Activated naive CD8-positive, alpha-beta T cell treated with anti-CD3 and anti-CD28 coated beads for 36 hours (primary cell): Measurements from ENCODE around the gene KSR1. TPM values are rescaled to one million over a fixed set of nuclear protein-coding genes. Genes with fewer than 3 reads are reported as not detected.
"Not testable (repeated sequence)": the region's sequence is repeated elsewhere in the genome, so short reads cannot be mapped to it uniquely, and the experiment has no call there.

Experiments used
- DNase-seq: peaks from one replicate; pipeline ENCODE4 v3.0.0; 2021
- H3K27ac Mint-ChIP-seq: one replicate; pipeline ENCODE4 v1.8.0; 2022; ENCODE audit warnings: mild to moderate bottlenecking, moderate library complexity, mixed read lengths
- H3K27me3 Mint-ChIP-seq: one replicate; pipeline ENCODE4 v1.8.0; 2022; ENCODE audit warnings: mild to moderate bottlenecking, mixed read lengths
- H3K36me3 Mint-ChIP-seq: one replicate; pipeline ENCODE4 v1.8.0; 2021; ENCODE audit warnings: mild to moderate bottlenecking, mixed read lengths
- H3K4me1 Mint-ChIP-seq: one replicate; pipeline ENCODE4 v1.8.0; 2021; ENCODE audit warnings: mixed read lengths
- H3K4me3 Mint-ChIP-seq: one replicate; pipeline ENCODE4 v1.8.0; 2022; ENCODE audit warnings: mild to moderate bottlenecking, moderate library complexity, mixed read lengths
- H3K9me3 Mint-ChIP-seq: one replicate; pipeline ENCODE4 v1.8.0; 2022; ENCODE audit warnings: mixed read lengths
- total RNA-seq, 2 experiments: library from RNA; stranded (reverse); gene quantifications; one replicate each; pipeline ENCODE4 v1.2.3, GENCODE V29; 2021

KSR1 gene
- total RNA-seq, 2 experiments from 2014 or later = 58.9 to 62.5 TPM

DNA sequence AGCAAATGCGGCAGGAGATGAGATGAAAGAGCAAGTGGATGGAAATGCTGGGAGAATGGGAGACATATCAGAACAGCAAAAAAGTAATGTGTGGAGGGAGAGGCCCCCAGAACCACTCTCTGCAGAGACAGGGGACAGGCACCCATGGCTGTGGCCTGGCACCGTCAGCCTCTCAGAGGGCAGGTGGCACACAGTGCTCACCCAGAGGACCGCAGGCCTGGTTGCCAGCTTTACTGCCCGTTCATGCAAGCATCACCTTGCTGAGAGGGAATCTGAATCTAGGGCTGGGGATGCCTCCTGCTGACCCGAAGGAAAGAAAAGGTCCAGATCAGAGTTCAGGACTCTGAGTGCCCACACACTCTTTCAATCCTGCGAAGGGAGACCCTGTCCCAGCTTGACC, 34.6 kb upstream of the KSR1 start:
- not testable (repeated sequence) for H3K36me3 Mint-ChIP-seq, H3K9me3 Mint-ChIP-seq, DNase-seq, H3K4me1 Mint-ChIP-seq, H3K27me3 Mint-ChIP-seq, H3K4me3 Mint-ChIP-seq, H3K27ac Mint-ChIP-seq

DNA sequence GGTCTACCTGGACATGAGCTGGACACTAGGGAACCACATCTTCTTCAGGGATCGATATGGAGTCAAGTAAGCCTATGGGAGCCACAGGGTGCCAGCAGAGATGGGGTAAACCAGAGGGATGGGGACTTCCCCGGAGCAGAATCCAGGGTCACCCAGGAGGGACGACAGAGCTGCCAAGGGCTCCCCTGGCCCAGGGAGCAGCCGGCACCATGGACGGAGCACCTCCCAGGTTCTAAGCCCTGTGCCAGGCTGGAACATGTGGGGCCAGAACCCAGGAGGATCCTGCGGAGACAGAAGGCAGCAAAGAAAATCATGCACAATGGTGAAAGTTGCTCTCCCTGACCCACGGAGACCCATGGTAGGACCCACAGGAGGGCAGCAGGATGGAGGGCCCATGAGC, 33.6 kb upstream of the KSR1 start:
- H3K4me3 Mint-ChIP-seq = no peak overlapping the region
- no peak overlapping the region for H3K27ac Mint-ChIP-seq
- no peaks in the 10 kb centered on the region for H3K9me3 Mint-ChIP-seq
- peaks cover 2% of the 10 kb centered on the region for H3K4me1 Mint-ChIP-seq
- no peaks in the 10 kb centered on the region for H3K27me3 Mint-ChIP-seq
- no peak for DNase-seq
- no peaks in the 10 kb centered on the region for H3K36me3 Mint-ChIP-seq

DNA sequence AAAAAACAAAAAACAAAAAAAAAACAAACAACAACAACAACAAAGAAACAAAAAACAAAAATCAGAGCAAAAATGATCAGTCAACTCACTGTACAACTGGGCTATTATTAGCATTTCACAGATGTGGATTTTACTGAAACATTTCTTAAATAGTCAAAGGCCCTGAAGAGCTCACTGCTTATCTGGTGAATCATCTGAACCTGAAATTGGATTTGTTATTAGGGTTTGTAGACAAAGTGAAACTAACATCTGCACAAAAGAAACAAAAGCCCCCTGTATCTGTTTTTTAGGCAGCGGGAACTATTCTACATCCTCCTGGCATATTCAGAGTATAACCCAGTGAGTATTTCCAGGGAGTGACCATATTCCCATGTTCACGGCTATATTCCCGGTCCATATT, 32.6 kb upstream of the KSR1 start:
- no peak for DNase-seq
- H3K27ac Mint-ChIP-seq = no peak overlapping the region
- H3K4me3 Mint-ChIP-seq = no peak overlapping the region
- H3K36me3 Mint-ChIP-seq = no peaks in the 10 kb centered on the region
- no peaks in the 10 kb centered on the region for H3K9me3 Mint-ChIP-seq
- H3K4me1 Mint-ChIP-seq = peaks cover 2% of the 10 kb centered on the region
- no peaks in the 10 kb centered on the region for H3K27me3 Mint-ChIP-seq

DNA sequence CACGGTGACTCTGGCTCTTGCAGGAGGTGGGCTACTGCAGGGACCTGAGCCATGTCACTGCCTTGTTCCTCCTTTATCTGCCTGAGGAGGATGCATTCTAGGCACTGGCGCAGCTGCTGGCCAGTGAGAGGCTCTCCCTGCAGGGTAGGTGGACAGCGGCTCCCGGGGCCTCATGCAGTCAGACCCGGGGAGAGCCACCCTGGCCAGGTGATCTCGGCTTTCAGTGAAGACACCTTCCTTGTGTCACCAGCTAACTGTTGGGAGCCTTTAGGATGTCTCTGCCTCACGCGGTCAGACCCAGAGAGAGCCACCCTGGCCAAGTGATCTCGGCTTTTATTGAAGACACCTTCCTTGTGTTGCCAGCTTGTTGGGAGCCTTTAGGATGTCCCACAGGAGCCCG, 31.7 kb upstream of the KSR1 start:
- Mint-ChIP-seq H3K27ac (no peak overlapping the region), H3K4me1 (peaks cover 2% of the 10 kb centered on the region), H3K9me3 (no peaks in the 10 kb centered on the region)

DNA sequence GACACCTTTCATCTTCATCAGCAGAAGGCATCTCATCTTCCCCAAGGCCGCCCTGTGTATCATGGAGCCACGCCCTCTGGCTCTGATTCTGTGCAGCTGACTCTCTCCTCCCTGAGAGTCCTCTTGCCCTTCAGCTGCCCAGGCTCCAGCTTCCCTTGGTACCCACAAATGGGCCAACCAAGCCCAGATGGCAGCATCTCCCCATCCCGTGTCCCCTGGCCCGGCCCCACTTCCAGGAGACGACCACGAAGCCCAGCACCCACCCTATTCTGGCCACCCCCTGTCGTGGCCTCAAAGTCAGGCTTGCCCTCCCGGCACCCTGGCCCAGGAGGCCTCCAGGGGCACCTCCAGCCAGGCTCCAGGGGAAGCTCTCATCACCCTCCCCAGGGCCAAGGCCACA, 31.3 kb upstream of the KSR1 start:
- H3K9me3 Mint-ChIP-seq = no peaks in the 10 kb centered on the region
- no peak for DNase-seq
- H3K4me3 Mint-ChIP-seq = no peak overlapping the region
- H3K4me1 Mint-ChIP-seq = peaks cover 2% of the 10 kb centered on the region
- H3K27ac Mint-ChIP-seq = no peak overlapping the region
- no peaks in the 10 kb centered on the region for H3K36me3 Mint-ChIP-seq
- no peaks in the 10 kb centered on the region for H3K27me3 Mint-ChIP-seq

More for the DNA sequence above, 31.7 kb upstream of the KSR1 start:
- no peak overlapping the region for H3K4me3 Mint-ChIP-seq
- no peaks in the 10 kb centered on the region for H3K27me3 Mint-ChIP-seq
- H3K36me3 Mint-ChIP-seq = no peaks in the 10 kb centered on the region
- DNase-seq = no peak

GRCh38 chr17:27425571-27425970, 30.7 kb upstream of the KSR1 start:
- not testable (repeated sequence) for H3K9me3 Mint-ChIP-seq, DNase-seq, H3K27me3 Mint-ChIP-seq, H3K27ac Mint-ChIP-seq, H3K4me3 Mint-ChIP-seq, H3K36me3 Mint-ChIP-seq, H3K4me1 Mint-ChIP-seq

DNA sequence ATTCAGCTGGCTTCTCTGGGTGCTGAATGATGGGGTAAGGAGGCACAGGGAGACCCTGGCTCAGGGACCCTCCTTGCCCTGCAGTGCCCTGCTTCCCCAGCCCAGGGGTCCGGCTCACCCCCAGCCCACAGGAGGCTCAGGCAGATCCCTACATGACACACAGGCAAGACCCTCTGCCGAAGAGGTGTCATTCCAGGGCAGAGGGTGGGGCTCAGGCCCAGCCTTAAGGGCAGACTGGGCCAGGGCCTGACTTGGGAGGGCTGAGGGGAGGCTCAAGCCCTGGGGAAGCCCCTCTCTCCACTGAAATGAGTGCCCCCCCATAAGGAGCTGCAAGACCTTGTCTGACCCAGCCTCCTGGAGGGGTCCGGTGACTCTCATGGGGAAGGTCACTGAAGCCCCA, 30.3 kb upstream of the KSR1 start:
- no peak overlapping the region for H3K4me3 Mint-ChIP-seq
- no peak for DNase-seq
- H3K36me3 Mint-ChIP-seq = no peaks in the 10 kb centered on the region
- H3K9me3 Mint-ChIP-seq = no peaks in the 10 kb centered on the region
- H3K4me1 Mint-ChIP-seq = peaks cover 2% of the 10 kb centered on the region
- no peak overlapping the region for H3K27ac Mint-ChIP-seq
- H3K27me3 Mint-ChIP-seq = no peaks in the 10 kb centered on the region

DNA sequence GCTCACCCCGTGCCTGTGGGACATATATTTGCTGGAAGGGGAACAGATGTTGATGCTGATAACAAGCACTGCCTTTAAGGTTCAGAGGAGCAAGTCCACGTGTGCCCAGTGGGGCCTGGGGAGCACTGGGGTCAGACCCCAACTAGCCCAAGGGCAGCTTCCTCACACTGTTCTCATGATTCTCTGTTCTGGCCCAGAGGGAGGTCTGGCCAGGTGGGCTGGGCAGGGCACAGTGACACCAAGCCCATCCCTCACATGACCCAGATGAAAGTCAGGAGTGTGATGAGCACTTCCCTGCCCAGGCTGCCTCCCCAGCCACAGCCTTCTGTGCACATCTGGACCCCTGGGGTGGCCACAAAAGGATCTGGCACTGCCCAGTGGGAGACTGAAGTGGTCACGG, 29.8 kb upstream of the KSR1 start:
- H3K4me3 Mint-ChIP-seq, H3K36me3 Mint-ChIP-seq, H3K27me3 Mint-ChIP-seq, H3K27ac Mint-ChIP-seq, H3K4me1 Mint-ChIP-seq, DNase-seq, H3K9me3 Mint-ChIP-seq: not testable (repeated sequence)

GRCh38 chr17:27427166-27427862, 28.9 kb upstream of the KSR1 start:
- H3K36me3 Mint-ChIP-seq, H3K4me1 Mint-ChIP-seq, H3K4me3 Mint-ChIP-seq, DNase-seq, H3K27ac Mint-ChIP-seq, H3K27me3 Mint-ChIP-seq, H3K9me3 Mint-ChIP-seq: not testable (repeated sequence)

- Mint-ChIP-seq H3K36me3 (no peaks in the 10 kb centered on the region), H3K27ac (no peak overlapping the region), H3K9me3 (no peaks in the 10 kb centered on the region), H3K4me3 (no peak overlapping the region), H3K4me1 (no peaks in the 10 kb centered on the region), H3K27me3 (no peaks in the 10 kb centered on the region)
- DNase-seq = no peak
These were observed 27.3 kb upstream of the KSR1 start for GRCh38 chr17:27428781-27429505.

- no peak overlapping the region for H3K4me3 Mint-ChIP-seq
- no peaks in the 10 kb centered on the region for H3K9me3 Mint-ChIP-seq
- no peak overlapping the region for H3K27ac Mint-ChIP-seq
- H3K4me1 Mint-ChIP-seq = no peaks in the 10 kb centered on the region
- DNase-seq = no peak
- no peaks in the 10 kb centered on the region for H3K27me3 Mint-ChIP-seq
- no peaks in the 10 kb centered on the region for H3K36me3 Mint-ChIP-seq
These were observed 26.4 kb upstream of the KSR1 start for GRCh38 chr17:27429666-27430382.

- Mint-ChIP-seq H3K36me3 (no peaks in the 10 kb centered on the region), H3K9me3 (no peaks in the 10 kb centered on the region), H3K4me1 (no peaks in the 10 kb centered on the region), H3K27me3 (no peaks in the 10 kb centered on the region), H3K27ac (no peak overlapping the region), H3K4me3 (no peak overlapping the region)
- DNase-seq = no peak
These were observed 25.8 kb upstream of the KSR1 start for GRCh38 chr17:27430383-27430840.

DNA sequence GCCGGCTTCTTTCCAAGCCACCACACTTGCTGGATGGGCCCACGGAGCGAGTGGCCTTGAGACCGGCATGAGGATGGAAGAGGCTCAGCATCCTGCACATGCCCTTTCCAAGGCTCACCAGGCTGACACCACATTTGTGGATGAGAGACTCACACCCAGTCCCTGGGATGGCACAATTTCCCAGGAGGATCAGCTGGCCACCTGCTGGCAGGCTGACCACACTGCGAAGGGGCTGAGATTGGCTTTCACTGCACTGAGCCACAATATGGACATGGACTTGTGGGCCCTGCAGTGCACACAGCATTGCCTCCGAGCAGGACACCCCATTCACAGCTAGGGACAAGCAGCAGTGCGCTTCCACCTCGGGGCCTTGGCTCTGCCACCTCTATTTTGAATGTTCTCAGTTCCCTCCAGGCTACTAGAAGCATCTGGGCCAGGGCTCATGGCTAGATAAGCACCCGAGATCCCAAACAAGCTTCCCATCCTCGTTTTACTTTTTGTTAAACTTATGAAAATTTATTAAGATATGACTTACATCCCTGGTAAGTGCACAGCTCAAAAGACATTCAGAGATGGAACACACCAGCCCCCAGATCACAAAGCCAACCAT, 25.3 kb upstream of the KSR1 start:
- H3K9me3 Mint-ChIP-seq = no peaks in the 10 kb centered on the region
- H3K27ac Mint-ChIP-seq = no peak overlapping the region
- H3K4me1 Mint-ChIP-seq = no peaks in the 10 kb centered on the region
- no peaks in the 10 kb centered on the region for H3K36me3 Mint-ChIP-seq
- no peaks in the 10 kb centered on the region for H3K27me3 Mint-ChIP-seq
- H3K4me3 Mint-ChIP-seq = no peak overlapping the region
- DNase-seq = no peak

GRCh38 chr17:27433521-27433920, 22.7 kb upstream of the KSR1 start:
- H3K4me3 Mint-ChIP-seq = no peak overlapping the region
- H3K27ac Mint-ChIP-seq = no peak overlapping the region
- no peaks in the 10 kb centered on the region for H3K4me1 Mint-ChIP-seq
- no peak for DNase-seq
- H3K27me3 Mint-ChIP-seq = no peaks in the 10 kb centered on the region
- H3K36me3 Mint-ChIP-seq = no peaks in the 10 kb centered on the region
- H3K9me3 Mint-ChIP-seq = no peaks in the 10 kb centered on the region

- not testable (repeated sequence) for H3K9me3 Mint-ChIP-seq, DNase-seq, H3K4me1 Mint-ChIP-seq, H3K27me3 Mint-ChIP-seq, H3K4me3 Mint-ChIP-seq, H3K36me3 Mint-ChIP-seq, H3K27ac Mint-ChIP-seq
These were observed 20.7 kb upstream of the KSR1 start for GRCh38 chr17:27435431-27436070.
